K562 (cell line): ENCODE data around the gene MCC. TPM values are rescaled to one million over a fixed set of nuclear protein-coding genes. Genes with fewer than 3 reads are reported as not detected.

Experiments
- ATAC-seq: fragments of 200-7000 bp; cut with Tn5 transposase; 3 replicates; pipeline ENCODE4 v1.9.1; 2020; ENCODE audit warnings: moderate library complexity
- BruUV-seq: library from RNA; stranded (reverse); fragments of 400-500 nt; replicated peaks from 2 replicates; lab custom pipeline; 2021; lab: Mats Ljungman, UMichigan
- CTCF ChIA-PET: fragments of 300-600 bp; formaldehyde crosslinking; extraction: SDS; loops from one replicate; lab custom pipeline; 2021; ENCODE audit warnings: low intra/inter-chr PET ratio; lab: Yijun Ruan, JAX
- POLR2A ChIA-PET: fragments of 300-600, 350-650 bp; sonication (Branson Sonifier 250); formaldehyde crosslinking; extraction: SDS; loops from one replicate; lab custom pipeline; 2021; ENCODE audit warnings: antibody characterized with exemption, inconsistent platforms; lab: Yijun Ruan, JAX
- DNase-seq, 4 experiments: peaks; one replicate each; pipeline versions ENCODE4 v3.0.0 to v3.0.0-alpha.2; 2011 to 2018; ENCODE audit warnings: low spot score in 3 of 4, mixed read lengths in 3 of 4; ENCODE audit errors: extremely low read depth in 1 of 4
- FAIRE-seq: peaks from 2 replicates; lab custom pipeline; 2011; peaks lifted over from hg19 to GRCh38; lab: Jason Lieb, UNC
- H2AFZ ChIP-seq: 2 replicates; pipeline ENCODE4 v1.6.0; 2011; ENCODE audit warnings: low read depth, low read length, control low read depth, inconsistent platforms
- H3K27ac ChIP-seq: fragments of 200-600 bp; 3 replicates; pipeline ENCODE4 v1.8.0; 2011; ENCODE audit warnings: low read depth, mild to moderate bottlenecking, control low read depth, inconsistent platforms, low read length, moderate library complexity, mixed read lengths; ENCODE audit errors: extremely low read depth
- H3K27me3 ChIP-seq, 2 experiments: fragments of 300-600 bp in 1 of 2; 2 replicates in 1 of 2; 3 replicates in 1 of 2; pipeline versions ENCODE4 v1.6.0 to v1.8.0; 2011; ENCODE audit warnings: inconsistent platforms in 2 of 2, low read length in 2 of 2, mild to moderate bottlenecking in 1 of 2, mixed read lengths in 1 of 2, moderate library complexity in 1 of 2; ENCODE audit not compliant: control insufficient read depth in 2 of 2, insufficient read depth in 2 of 2
- H3K36me3 ChIP-seq: fragments of 300-600 bp; 3 replicates; pipeline ENCODE4 v1.8.0; 2011; ENCODE audit warnings: mild to moderate bottlenecking, low read length, inconsistent platforms; ENCODE audit not compliant: control insufficient read depth, insufficient read depth
- H3K4me1 ChIP-seq, 2 experiments: fragments of 200-600 bp in 1 of 2; replicated peaks in 1 of 2; 2 replicates in 1 of 2; 3 replicates in 1 of 2; pipeline versions ENCODE4 v1.5.1 to v1.8.0; 2011; ENCODE audit warnings: inconsistent platforms in 2 of 2, low read length in 2 of 2, mild to moderate bottlenecking in 1 of 2, mixed read lengths in 1 of 2, moderate library complexity in 1 of 2; ENCODE audit not compliant: control insufficient read depth in 2 of 2, insufficient read depth in 2 of 2
- H3K4me2 ChIP-seq: 2 replicates; pipeline ENCODE4 v1.6.1; 2011; ENCODE audit warnings: low read length, control low read depth, inconsistent platforms, mixed read lengths; ENCODE audit not compliant: insufficient read depth
- H3K4me3 ChIP-seq: fragments of 200-600 bp; sonication (generic), shearing (Covaris generic); 2 replicates; pipeline ENCODE4 v1.5.1; 2016; ENCODE audit warnings: control low read depth, inconsistent platforms
- H3K79me2 ChIP-seq: fragments of 200-600 bp; 3 replicates; pipeline ENCODE4 v1.8.0; 2011; ENCODE audit warnings: low read length, inconsistent platforms; ENCODE audit not compliant: control insufficient read depth, insufficient read depth
- H3K9ac ChIP-seq, 2 experiments: 2 replicates each; pipeline versions ENCODE4 v1.6.0 to v1.6.1; 2011; ENCODE audit warnings: low read depth in 2 of 2, low read length in 2 of 2, control low read depth in 1 of 2, inconsistent platforms in 1 of 2, mild to moderate bottlenecking in 1 of 2, mixed read lengths in 1 of 2; ENCODE audit not compliant: insufficient read depth in 1 of 2
- H3K9me1 ChIP-seq: one replicate; pipeline ENCODE4 v1.6.0; 2011; ENCODE audit warnings: inconsistent platforms, mild to moderate bottlenecking, low read length, moderate library complexity; ENCODE audit not compliant: control insufficient read depth, insufficient read depth
- H3K9me3 ChIP-seq: replicated peaks from 2 replicates; pipeline ENCODE4 v1.5.1; 2011; ENCODE audit warnings: low read depth, low read length, inconsistent platforms; ENCODE audit not compliant: control insufficient read depth, insufficient read depth
- H4K20me1 ChIP-seq: replicated peaks from 2 replicates; pipeline ENCODE4 v1.6.1; 2011; ENCODE audit warnings: low read length, inconsistent platforms, mixed read lengths; ENCODE audit not compliant: control insufficient read depth, insufficient read depth
- CC2D1A ChIP-seq: fragments of 450-650 bp; IDR thresholded peaks from 2 replicates; pipeline ENCODE4 v1.6.1; 2017; ENCODE audit warnings: mild to moderate bottlenecking
- CREB3L1 ChIP-seq: fragments of 450-650 bp; IDR thresholded peaks from 2 replicates; pipeline ENCODE4 v1.6.1; 2014; ENCODE audit warnings: low read depth, mild to moderate bottlenecking, moderate library complexity, borderline replicate concordance
- DLX4 ChIP-seq: fragments of 250-450 bp; sonication (Bioruptor Pico); IDR thresholded peaks from 2 replicates; pipeline ENCODE4 v1.6.1; 2021; ENCODE audit warnings: mild to moderate bottlenecking
- GATA2 ChIP-seq: sonication (generic); formaldehyde crosslinking; IDR thresholded peaks from 2 replicates; pipeline ENCODE4 v1.4.0; 2020; ENCODE audit warnings: mild to moderate bottlenecking, missing genetic modification reagents
- HNRNPK ChIP-seq: fragments of 200-400 bp; formaldehyde crosslinking; IDR thresholded peaks from one replicate; pipeline ENCODE4 v1.6.1; 2018; ENCODE audit warnings: mild to moderate bottlenecking, low read depth, low read length; ENCODE audit not compliant: poor library complexity, severe bottlenecking
- POLR2A ChIP-seq: fragments of 450-650 bp; conservative IDR thresholded peaks from 2 replicates; pipeline ENCODE4 v1.6.1; 2016
- RBM25 ChIP-seq: fragments of 200-400 bp; formaldehyde crosslinking; IDR thresholded peaks from 2 replicates; pipeline ENCODE4 v1.6.1; 2018; ENCODE audit warnings: low read length, low read depth, moderate library complexity; ENCODE audit not compliant: severe bottlenecking
- RNF219 ChIP-seq: fragments of 250-450 bp; sonication (Bioruptor Pico); IDR thresholded peaks from 2 replicates; pipeline ENCODE4 v1.5.0; 2022; ENCODE audit warnings: mild to moderate bottlenecking
- TOE1 ChIP-seq, 2 experiments: fragments of 450-650 bp in 1 of 2; sonication (generic) in 1 of 2; formaldehyde crosslinking in 1 of 2; IDR thresholded peaks; 2 replicates each; pipeline versions ENCODE4 v1.7.1 to v1.8.0; 2016 to 2022; ENCODE audit warnings: borderline replicate concordance in 2 of 2, mild to moderate bottlenecking in 2 of 2, antibody characterized with exemption in 1 of 2, inconsistent platforms in 1 of 2, low read depth in 1 of 2, missing genetic modification reagents in 1 of 2, moderate library complexity in 1 of 2
- VEZF1 ChIP-seq: fragments of 200-800 bp; sonication (Bioruptor generic); IDR thresholded peaks from 2 replicates; pipeline ENCODE4 v1.6.1; 2017; ENCODE audit warnings: missing genetic modification characterization, missing compliant biosample characterization
- ZNF644 ChIP-seq: fragments of 200-800 bp; sonication (Bioruptor generic); IDR thresholded peaks from 2 replicates; pipeline ENCODE4 v1.6.1; 2016; ENCODE audit warnings: low read depth, missing genetic modification characterization, missing compliant biosample characterization
- WGBS: fragments of 100-300 bp; shearing (Covaris generic); methylation state at CpG from one replicate; pipeline ENCODE4 v1.1.6; 2016; ENCODE audit warnings: low coverage, mixed read lengths; ENCODE audit not compliant: insufficient coverage; ENCODE audit errors: missing lambda C conversion rate; 5-methylcytosine and 5-hydroxymethylcytosine counted together
- in situ Hi-C: fragments of 300-500 bp; cut with MboI; formaldehyde crosslinking; loops from 4 replicates; pipeline ENCODE4 v1.15.0; 2018; ENCODE audit warnings: inconsistent platforms, mixed read lengths
- intact Hi-C: fragments of 100-400 bp; cut with micrococcal nuclease; formaldehyde crosslinking; loops from 2 replicates; pipeline ENCODE4 v1.14.2; 2022
- polyA plus RNA-seq, 8 experiments: library from polyadenylated mRNA; depleted of rRNA in 4 of 8; stranded (reverse) in 5 of 8; unstranded in 3 of 8; fragments of >200 nt; fragmentation: Nextera tagmentation in 2 of 8; fragmentation: Illumina TruSeq in 1 of 8; extraction: Ambion mirVana in 2 of 8; extraction: Trizol in 1 of 8; gene quantifications; 2 replicates each; pipeline versions ENCODE4 v1.2.1 to v1.2.3, GENCODE V29; 2011 to 2014; ENCODE audit warnings: inconsistent platforms in 1 of 8, missing spikeins in 1 of 8
- total RNA-seq, 7 experiments: library from RNA; depleted of rRNA in 6 of 7; stranded (reverse); fragments of >200 nt in 6 of 7; fragmentation: Illumina TruSeq in 2 of 7; extraction: Trizol in 2 of 7; gene quantifications; 2 replicates each; pipeline versions ENCODE4 v1.2.1 to v1.2.3, GENCODE V29; 2011 to 2021; ENCODE audit warnings: low replicate concordance in 1 of 7
- TF ChIP-seq, protein P1 (sequence below), 2 experiments: fragments of 450-650 bp; IDR thresholded peaks; 2 replicates each; pipeline ENCODE4 v1.6.1; 2016

Gene MCC
- total and polyA plus RNA-seq, 9 of the 15 experiments (the other 6 are each of a cell fraction or from before 2014, with no cell fraction given): 0.04 to 0.24 (median 0.06) TPM; not detected in 1

GRCh38 chr5:113252066-113252465 lies 236.2 kb downstream of the MCC start:
- TF ChIP-seq, protein P1, sequence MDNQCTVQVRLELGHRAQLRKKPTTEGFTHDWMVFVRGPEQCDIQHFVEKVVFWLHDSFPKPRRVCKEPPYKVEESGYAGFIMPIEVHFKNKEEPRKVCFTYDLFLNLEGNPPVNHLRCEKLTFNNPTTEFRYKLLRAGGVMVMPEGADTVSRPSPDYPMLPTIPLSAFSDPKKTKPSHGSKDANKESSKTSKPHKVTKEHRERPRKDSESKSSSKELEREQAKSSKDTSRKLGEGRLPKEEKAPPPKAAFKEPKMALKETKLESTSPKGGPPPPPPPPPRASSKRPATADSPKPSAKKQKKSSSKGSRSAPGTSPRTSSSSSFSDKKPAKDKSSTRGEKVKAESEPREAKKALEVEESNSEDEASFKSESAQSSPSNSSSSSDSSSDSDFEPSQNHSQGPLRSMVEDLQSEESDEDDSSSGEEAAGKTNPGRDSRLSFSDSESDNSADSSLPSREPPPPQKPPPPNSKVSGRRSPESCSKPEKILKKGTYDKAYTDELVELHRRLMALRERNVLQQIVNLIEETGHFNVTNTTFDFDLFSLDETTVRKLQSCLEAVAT (IDR thresholded peaks at IDR 0.05): no peak
- TF ChIP-seq RNF219 (CRISPR knock-in tag) (no peak), HNRNPK (no peak), ZNF644 (tag) (no peak), RBM25 (no peak), CC2D1A (no peak), CREB3L1 (no peak), VEZF1 (no peak), TOE1 (IDR thresholded peaks at IDR 0.05; ENCODE audit: borderline replicate concordance) (no peak), TOE1 (CRISPR knock-in tag; IDR thresholded peaks at IDR 0.05; ENCODE audit: borderline replicate concordance, low read depth) (no peak), DLX4 (CRISPR knock-in tag) (no peak), GATA2 (CRISPR knock-in tag) (no peak), POLR2A (no peak)
- no peak overlapping the region for H3K4me2 ChIP-seq
- BruUV-seq: no TSS peak
- H2AFZ ChIP-seq: no peak overlapping the region
- in situ Hi-C loops (no loop called here), intact Hi-C loops (no loop called here)
- H3K9me3 ChIP-seq: no peaks in the 10 kb centered on the region
- ATAC-seq (no peak), FAIRE-seq (no peak), DNase-seq (no peak)
- no peak overlapping the region for H3K27ac ChIP-seq
- H3K79me2 ChIP-seq: no peaks in the 10 kb centered on the region
- H3K9me1 ChIP-seq: peaks cover 3% of the 10 kb centered on the region
- H3K36me3 ChIP-seq: no peaks in the 10 kb centered on the region
- ChIA-PET CTCF (no interaction called here), POLR2A (no interaction called here)
- H4K20me1 ChIP-seq: no peaks in the 10 kb centered on the region
- H3K27me3 ChIP-seq: peaks cover 0 to 5% of the 10 kb centered on the region in 2 experiments; a peak in 3 of 5 replicates
- no peak overlapping the region for H3K4me3 ChIP-seq
- H3K9ac ChIP-seq: no peak overlapping the region
- 0% methylated on average over 5 of the region's 7 CpGs for WGBS
- H3K4me1 ChIP-seq: no peaks in the 10 kb centered on the region
